CD4-positive, alpha-beta T cell (primary cell): ENCODE results near the gene TMEM141. TPM values are rescaled to one million over a fixed set of nuclear protein-coding genes. Genes with fewer than 3 reads are reported as not detected.
A peak's percentile ranks its signal among the peaks of the same experiment; 100 is the strongest.
"Not testable (repeated sequence)": the region's sequence is repeated elsewhere in the genome, so short reads cannot be mapped to it uniquely, and the experiment has no call there.

Source experiments
- ATAC-seq: fragments of 200-7000 bp; cut with Tn5 transposase; one replicate; pipeline ENCODE4 v1.10.0; 2022; ENCODE audit warnings: mild to moderate bottlenecking; ENCODE audit not compliant: poor library complexity
- CTCF ChIA-PET: fragments of 350-600 bp; sonication (Branson Sonifier 250); formaldehyde crosslinking; loops from one replicate; lab custom pipeline; 2021; ENCODE audit warnings: antibody characterized with exemption, inconsistent platforms; lab: Charles Lee
- POLR2A ChIA-PET: fragments of 350-600 bp; sonication (Branson Sonifier 250); formaldehyde crosslinking; loops from one replicate; lab custom pipeline; 2021; ENCODE audit warnings: antibody characterized with exemption, inconsistent platforms; lab: Charles Lee
- DNase-seq, 14 experiments: peaks; one replicate each; pipeline ENCODE4 v3.0.0-alpha.2; 2013 to 2020; ENCODE audit warnings: mixed read lengths in 2 of 14
- H3K27ac ChIP-seq, 2 donors: one replicate each; pipeline versions ENCODE4 v1.5.1 to v1.7.0; 2013; ENCODE audit warnings: low read length in 2 of 2, low read depth in 1 of 2, mild to moderate bottlenecking in 1 of 2
- H3K27me3 ChIP-seq, 2 experiments: 1 replicate in 1 of 2; 2 replicates in 1 of 2; pipeline versions ENCODE4 v1.6.1 to v1.7.0; 2013; ENCODE audit warnings: low read length in 2 of 2, control low read depth in 1 of 2, mild to moderate bottlenecking in 1 of 2, moderate library complexity in 1 of 2; ENCODE audit not compliant: insufficient read depth in 2 of 2, control insufficient read depth in 1 of 2
- H3K36me3 ChIP-seq: one replicate; pipeline ENCODE4 v1.6.1; 2013; ENCODE audit warnings: low read length, control low read depth; ENCODE audit not compliant: insufficient read depth
- H3K4me1 ChIP-seq: one replicate; pipeline ENCODE4 v1.6.1; 2013; ENCODE audit warnings: low read length, control low read depth; ENCODE audit not compliant: insufficient read depth
- H3K4me3 ChIP-seq: one replicate; pipeline ENCODE4 v1.5.1; 2013; ENCODE audit warnings: mild to moderate bottlenecking, low read length, moderate library complexity
- H3K9me3 ChIP-seq, 2 experiments: 1 replicate in 1 of 2; 2 replicates in 1 of 2; pipeline versions ENCODE4 v1.6.1 to v1.7.0; 2013; ENCODE audit warnings: low read length in 2 of 2, mild to moderate bottlenecking in 2 of 2, control low read depth in 1 of 2, moderate library complexity in 1 of 2; ENCODE audit not compliant: control insufficient read depth in 1 of 2, insufficient read depth in 1 of 2
- H3K27ac Mint-ChIP-seq: one replicate; pipeline ENCODE4 v1.8.0; 2020; ENCODE audit warnings: mixed read lengths
- H3K27me3 Mint-ChIP-seq: one replicate; pipeline ENCODE4 v1.8.0; 2021; ENCODE audit warnings: mixed read lengths
- H3K36me3 Mint-ChIP-seq: one replicate; pipeline ENCODE4 v1.8.0; 2021; ENCODE audit warnings: low read depth, mixed read lengths
- H3K4me1 Mint-ChIP-seq: one replicate; pipeline ENCODE4 v1.8.0; 2021; ENCODE audit warnings: low read depth, mixed read lengths
- H3K4me3 Mint-ChIP-seq: one replicate; pipeline ENCODE4 v1.8.0; 2020; ENCODE audit warnings: mild to moderate bottlenecking, mixed read lengths
- H3K9me3 Mint-ChIP-seq: one replicate; pipeline ENCODE4 v1.8.0; 2020; ENCODE audit warnings: mixed read lengths
- intact Hi-C, 2 experiments: fragments of 100-400 bp; cut with DNase I in 1 of 2; cut with micrococcal nuclease in 1 of 2; formaldehyde crosslinking; loops; one replicate each; pipeline versions ENCODE4 v1.15.1 to v1.9.0; 2023 to 2025; cut with DNase I, micrococcal nuclease
- total RNA-seq, 174 experiments: library from RNA in 2 of 174; stranded (reverse) in 2 of 174; gene quantifications; one replicate each; pipeline ENCODE4 v1.2.3 and lab custom pipeline; 2021 to 2026
- TF ChIP-seq, protein P1 (sequence below): fragments of 200-600 bp; IDR thresholded peaks from one replicate; pipeline ENCODE4 v1.8.0; 2022; ENCODE audit warnings: antibody characterized with exemption, mild to moderate bottlenecking

Gene TMEM141
- total RNA-seq, 2 experiments from 2014 or later: 14.6 to 17.1 TPM

DNA sequence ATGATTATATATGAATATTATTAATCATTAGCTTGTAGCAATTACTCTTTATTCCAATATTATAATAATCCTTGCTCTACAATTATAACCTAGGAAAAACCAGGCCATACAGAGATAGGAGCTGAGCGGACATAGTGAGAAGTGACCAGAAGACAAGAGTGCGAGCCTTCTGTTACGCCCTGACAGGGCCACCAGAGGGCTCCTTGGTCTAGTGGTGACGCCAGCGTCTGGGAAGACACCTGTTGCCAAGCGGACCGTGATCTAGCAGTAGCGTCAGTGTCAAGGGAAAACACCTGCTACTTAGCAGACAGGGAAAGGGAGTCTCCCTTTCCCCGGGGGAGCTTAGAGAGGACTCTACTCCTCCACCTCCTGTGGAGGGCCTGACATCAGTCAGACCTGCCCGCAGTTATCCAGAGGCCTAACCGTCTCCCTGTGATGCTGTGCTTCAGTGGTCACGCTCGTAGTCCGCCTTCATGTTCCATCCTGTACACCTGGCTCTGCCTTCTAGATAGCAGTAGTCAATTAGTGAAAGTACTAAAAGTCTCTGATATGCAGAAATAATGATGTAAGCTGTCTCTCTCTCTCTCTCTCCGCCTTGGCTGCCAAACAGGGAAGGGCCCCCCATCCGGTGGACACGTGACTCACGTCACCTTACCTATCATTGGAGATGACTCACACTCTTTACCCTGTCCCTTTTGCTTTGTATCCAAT is 24.6 kb upstream of the TMEM141 start:
- TF ChIP-seq, protein P1, sequence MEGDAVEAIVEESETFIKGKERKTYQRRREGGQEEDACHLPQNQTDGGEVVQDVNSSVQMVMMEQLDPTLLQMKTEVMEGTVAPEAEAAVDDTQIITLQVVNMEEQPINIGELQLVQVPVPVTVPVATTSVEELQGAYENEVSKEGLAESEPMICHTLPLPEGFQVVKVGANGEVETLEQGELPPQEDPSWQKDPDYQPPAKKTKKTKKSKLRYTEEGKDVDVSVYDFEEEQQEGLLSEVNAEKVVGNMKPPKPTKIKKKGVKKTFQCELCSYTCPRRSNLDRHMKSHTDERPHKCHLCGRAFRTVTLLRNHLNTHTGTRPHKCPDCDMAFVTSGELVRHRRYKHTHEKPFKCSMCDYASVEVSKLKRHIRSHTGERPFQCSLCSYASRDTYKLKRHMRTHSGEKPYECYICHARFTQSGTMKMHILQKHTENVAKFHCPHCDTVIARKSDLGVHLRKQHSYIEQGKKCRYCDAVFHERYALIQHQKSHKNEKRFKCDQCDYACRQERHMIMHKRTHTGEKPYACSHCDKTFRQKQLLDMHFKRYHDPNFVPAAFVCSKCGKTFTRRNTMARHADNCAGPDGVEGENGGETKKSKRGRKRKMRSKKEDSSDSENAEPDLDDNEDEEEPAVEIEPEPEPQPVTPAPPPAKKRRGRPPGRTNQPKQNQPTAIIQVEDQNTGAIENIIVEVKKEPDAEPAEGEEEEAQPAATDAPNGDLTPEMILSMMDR: peak; percentile 54
- H3K4me3 Mint-ChIP-seq, intact Hi-C loops, H3K4me1 Mint-ChIP-seq, H3K9me3 Mint-ChIP-seq, H3K36me3 Mint-ChIP-seq, H3K4me3 ChIP-seq, H3K9me3 ChIP-seq, H3K27ac ChIP-seq, H3K36me3 ChIP-seq, POLR2A ChIA-PET: not testable (repeated sequence)
- Mint-ChIP-seq H3K27me3 (peaks cover 16% of the 10 kb centered on the region), H3K27ac (peak overlapping the region; percentile 49)
- H3K27me3 ChIP-seq: peaks cover 8 to 16% of the 10 kb centered on the region in 2 experiments
- ATAC-seq (peak; percentile 27), DNase-seq (peak in 9 of 14 experiments; percentile 8 to 84 (median 34))
- CTCF ChIA-PET: interaction anchor here (1.1 kb wide), 1 partner anchor 15 kb away, joined by 3 read pairs; no protein-coding TSS in a partner anchor
- peaks cover 11% of the 10 kb centered on the region for H3K4me1 ChIP-seq

DNA sequence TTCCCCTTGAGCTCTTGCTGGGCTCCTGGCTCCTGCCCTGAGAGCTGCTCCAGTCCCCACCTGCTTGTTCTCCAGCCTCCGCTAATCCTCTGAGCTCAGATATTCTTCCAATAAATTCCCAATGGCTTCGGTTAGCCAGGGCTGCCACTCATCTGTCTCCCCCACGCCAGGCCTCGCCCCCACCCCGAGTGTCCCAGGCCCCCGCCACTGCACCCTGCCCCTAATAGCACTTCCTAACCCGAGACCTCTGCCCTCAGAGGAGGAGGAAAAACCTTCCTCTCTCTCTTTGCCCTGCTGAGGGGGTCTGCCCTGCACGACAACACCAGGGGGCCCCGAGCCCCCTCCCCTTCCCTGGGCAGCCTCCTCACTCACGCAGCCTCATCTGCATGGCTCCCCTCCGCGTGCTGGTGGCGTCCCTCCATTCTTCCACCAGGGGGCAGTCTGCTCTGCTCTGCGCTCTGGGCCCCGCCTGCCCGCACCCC is 21.4 kb upstream of the TMEM141 start:
- Mint-ChIP-seq H3K27me3 (peaks cover 16% of the 10 kb centered on the region), H3K4me1 (peaks cover 9% of the 10 kb centered on the region), H3K36me3 (no peaks in the 10 kb centered on the region), H3K9me3 (no peaks in the 10 kb centered on the region), H3K27ac (no peak overlapping the region), H3K4me3 (no peak overlapping the region)
- TF ChIP-seq, protein P1: peak; percentile 14
- Histone ChIP-seq H3K27me3 (peaks cover 5 to 11% of the 10 kb centered on the region in 2 experiments), H3K4me3 (no peak overlapping the region), H3K36me3 (no peaks in the 10 kb centered on the region), H3K27ac (no peak overlapping the region), H3K4me1 (peaks cover 16% of the 10 kb centered on the region), H3K9me3 (peaks cover 0 to 9% of the 10 kb centered on the region in 2 experiments)
- DNase-seq (peak in 13 of 14 experiments; percentile 29 to 78 (median 41)), ATAC-seq (peak; percentile 83)
- intact Hi-C loops: no loop called here
- ChIA-PET CTCF (no interaction called here), POLR2A (no interaction called here)

DNA sequence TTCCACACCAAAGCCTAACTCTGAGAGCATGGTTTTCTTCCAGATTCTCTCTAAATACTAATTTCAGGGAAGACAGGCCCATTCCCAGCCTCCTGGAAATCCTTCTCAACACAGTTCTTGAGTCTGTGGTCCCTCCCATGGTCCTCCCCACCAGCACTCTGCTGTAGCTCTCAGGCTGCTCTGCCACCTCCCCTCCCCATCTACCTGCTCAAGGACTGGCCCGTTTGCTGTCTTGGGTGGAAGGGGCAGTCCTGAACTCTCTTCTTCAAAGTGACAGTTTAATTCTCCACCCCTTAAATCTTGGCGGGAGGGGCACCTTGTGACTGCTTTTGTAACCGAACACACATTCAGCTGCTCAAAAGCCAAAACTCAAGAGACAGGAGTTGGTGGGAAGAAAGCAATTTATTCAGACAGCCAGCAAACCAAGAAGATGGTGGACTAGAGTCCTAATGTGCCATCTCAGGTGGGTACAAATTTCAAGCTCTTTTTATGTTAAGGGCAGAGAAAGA is 19.2 kb upstream of the TMEM141 start:
- intact Hi-C loops: no loop called here
- Mint-ChIP-seq H3K9me3 (no peaks in the 10 kb centered on the region), H3K27me3 (peaks cover 11% of the 10 kb centered on the region), H3K36me3 (no peaks in the 10 kb centered on the region), H3K4me3 (no peak overlapping the region), H3K27ac (no peak overlapping the region), H3K4me1 (peaks cover 2% of the 10 kb centered on the region)
- no peak for ATAC-seq
- DNase-seq: no peak
- Histone ChIP-seq H3K27me3 (peaks cover 5 to 10% of the 10 kb centered on the region in 2 experiments), H3K9me3 (peaks cover 0 to 9% of the 10 kb centered on the region in 2 experiments), H3K27ac (no peak overlapping the region), H3K4me3 (no peak overlapping the region), H3K4me1 (peaks cover 10% of the 10 kb centered on the region), H3K36me3 (no peaks in the 10 kb centered on the region)
- TF ChIP-seq, protein P1: no peak
- ChIA-PET CTCF (no interaction called here), POLR2A (no interaction called here)
